Uterus (tissue), 4 donors: ENCODE measurements around the gene ADM5. TPM values are rescaled to one million over a fixed set of nuclear protein-coding genes. Genes with fewer than 3 reads are reported as not detected.

Experiments used
- DNase-seq, 2 donors: peaks; one replicate each; pipeline ENCODE4 v3.0.0-alpha.2; 2019 to 2020
- H3K27ac ChIP-seq, 2 donors: fragments of 200-600 bp; sonication (generic); 1 replicate in 1 of 2; 2 replicates in 1 of 2; pipeline ENCODE4 v1.5.1; 2016 to 2018
- H3K27me3 ChIP-seq, 2 donors: fragments of 200-600 bp; sonication (generic); one replicate each; pipeline ENCODE4 v1.5.1; 2018 to 2019; ENCODE audit warnings: control low read depth in 1 of 2
- H3K36me3 ChIP-seq, 2 donors: fragments of 200-600 bp; sonication (generic); one replicate each; pipeline ENCODE4 v1.5.1; 2019; ENCODE audit warnings: control low read depth in 1 of 2
- H3K4me1 ChIP-seq, 2 donors: fragments of 200-600 bp; sonication (generic); one replicate each; pipeline ENCODE4 v1.5.1; 2018 to 2019; ENCODE audit warnings: control low read depth in 1 of 2
- H3K4me3 ChIP-seq, 2 donors: fragments of 200-600 bp; sonication (generic); 1 replicate in 1 of 2; 2 replicates in 1 of 2; pipeline ENCODE4 v1.5.1; 2018 to 2019; ENCODE audit warnings: mild to moderate bottlenecking in 1 of 2
- H3K9me3 ChIP-seq, 2 donors: fragments of 200-600 bp; sonication (generic); one replicate each; pipeline ENCODE4 v1.5.1; 2019; ENCODE audit warnings: control low read depth in 1 of 2
- POLR2A ChIP-seq, 2 donors: fragments of 450-650 bp; IDR thresholded peaks; one replicate each; pipeline ENCODE4 v1.6.1; 2016; ENCODE audit warnings: antibody characterized with exemption in 2 of 2, mild to moderate bottlenecking in 1 of 2, moderate library complexity in 1 of 2
- intact Hi-C: fragments of 100-400 bp; cut with DNase I; formaldehyde crosslinking; loops from one replicate; pipeline ENCODE4 v1.15.1; 2023; ENCODE audit warnings: low total_unique reads
- total RNA-seq, 4 donors: library from RNA; depleted of rRNA in 3 of 4; stranded (reverse); fragments of >200 nt in 3 of 4; gene quantifications; one replicate each; pipeline versions ENCODE4 v1.1.0 to v1.2.4, GENCODE V29; 2014 to 2023
- TF ChIP-seq, protein P1 (sequence below), 4 experiments: fragments of 200-600 bp in 2 of 4; fragments of 450-650 bp in 2 of 4; sonication (generic) in 2 of 4; IDR thresholded peaks; one replicate each; pipeline ENCODE4 v1.5.1; 2016 to 2019; ENCODE audit warnings: antibody characterized with exemption in 4 of 4, mild to moderate bottlenecking in 2 of 4, moderate library complexity in 1 of 4
- donor health status: DM: yes; HTN: yes; CAD: no.

The ADM5 gene
- total RNA-seq, 4 donors from 2014 or later: 1.3 to 6.0 (median 1.5) TPM; not detected in 1

DNA sequence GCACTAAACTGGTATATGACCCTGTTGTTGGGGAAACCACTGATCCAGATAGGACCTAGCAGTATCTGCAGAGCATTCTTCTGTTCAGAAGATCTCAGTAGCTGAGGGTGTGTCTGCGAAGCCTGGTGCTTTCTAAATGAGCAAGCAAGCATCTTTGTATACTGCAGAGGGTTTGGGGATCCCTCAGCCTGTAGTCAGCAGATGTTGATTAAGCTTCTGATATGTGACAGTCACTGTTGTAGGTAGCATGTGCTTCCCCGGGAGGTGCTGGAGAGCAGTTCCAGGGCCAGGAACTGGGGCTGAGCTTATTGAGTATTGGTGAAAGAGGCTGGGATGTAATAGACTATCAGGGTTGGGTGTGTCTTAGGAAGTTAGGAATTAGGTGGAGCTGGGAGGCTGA lies 45.9 kb upstream of the ADM5 start:
- intact Hi-C loops: no loop called here

DNA sequence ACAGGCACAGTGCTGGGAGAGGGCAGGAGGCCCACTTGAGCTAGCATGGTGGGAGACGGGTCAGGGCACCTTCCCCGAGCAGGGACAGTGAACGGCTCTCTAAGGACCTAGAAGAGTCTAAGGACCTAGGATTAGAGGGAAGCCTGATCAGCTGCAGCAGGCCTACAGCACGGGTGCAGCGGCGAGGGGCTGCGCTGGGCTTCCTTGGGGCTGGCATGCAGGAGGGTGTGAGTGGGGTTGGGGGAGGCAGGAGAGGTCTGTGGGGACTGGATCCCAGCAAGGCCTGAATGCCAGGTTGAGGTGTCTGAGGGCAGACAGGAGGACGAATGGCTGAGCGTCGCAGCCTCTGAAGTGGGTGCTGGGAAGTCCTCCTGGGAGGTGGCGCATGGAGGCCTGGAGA lies 43.8 kb upstream of the ADM5 start:
- Histone ChIP-seq H3K36me3 (no peaks in the 10 kb centered on the region), H3K27me3 (no peaks in the 10 kb centered on the region), H3K9me3 (no peaks in the 10 kb centered on the region), H3K4me3 (no peak overlapping the region), H3K4me1 (peaks cover 4 to 14% of the 10 kb centered on the region in 2 donors), H3K27ac (no peak overlapping the region)
- DNase-seq: no peak
- intact Hi-C loops: no loop called here
- no peak for TF ChIP-seq POLR2A (IDR thresholded peaks at IDR 0.05)
- TF ChIP-seq, protein P1, sequence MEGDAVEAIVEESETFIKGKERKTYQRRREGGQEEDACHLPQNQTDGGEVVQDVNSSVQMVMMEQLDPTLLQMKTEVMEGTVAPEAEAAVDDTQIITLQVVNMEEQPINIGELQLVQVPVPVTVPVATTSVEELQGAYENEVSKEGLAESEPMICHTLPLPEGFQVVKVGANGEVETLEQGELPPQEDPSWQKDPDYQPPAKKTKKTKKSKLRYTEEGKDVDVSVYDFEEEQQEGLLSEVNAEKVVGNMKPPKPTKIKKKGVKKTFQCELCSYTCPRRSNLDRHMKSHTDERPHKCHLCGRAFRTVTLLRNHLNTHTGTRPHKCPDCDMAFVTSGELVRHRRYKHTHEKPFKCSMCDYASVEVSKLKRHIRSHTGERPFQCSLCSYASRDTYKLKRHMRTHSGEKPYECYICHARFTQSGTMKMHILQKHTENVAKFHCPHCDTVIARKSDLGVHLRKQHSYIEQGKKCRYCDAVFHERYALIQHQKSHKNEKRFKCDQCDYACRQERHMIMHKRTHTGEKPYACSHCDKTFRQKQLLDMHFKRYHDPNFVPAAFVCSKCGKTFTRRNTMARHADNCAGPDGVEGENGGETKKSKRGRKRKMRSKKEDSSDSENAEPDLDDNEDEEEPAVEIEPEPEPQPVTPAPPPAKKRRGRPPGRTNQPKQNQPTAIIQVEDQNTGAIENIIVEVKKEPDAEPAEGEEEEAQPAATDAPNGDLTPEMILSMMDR (IDR thresholded peaks at IDR 0.05): no peak

More for the DNA sequence above, 45.9 kb upstream of the ADM5 start:
- Histone ChIP-seq H3K9me3 (no peaks in the 10 kb centered on the region), H3K36me3 (no peaks in the 10 kb centered on the region), H3K27ac (peak overlapping the region in 1 of 2 donors; percentile 83), H3K4me1 (peaks cover 4 to 14% of the 10 kb centered on the region in 2 donors), H3K4me3 (no peak overlapping the region), H3K27me3 (no peaks in the 10 kb centered on the region)
- TF ChIP-seq POLR2A (IDR thresholded peaks at IDR 0.05): no peak
- TF ChIP-seq, protein P1 (IDR thresholded peaks at IDR 0.05): no peak
- DNase-seq: no peak

DNA sequence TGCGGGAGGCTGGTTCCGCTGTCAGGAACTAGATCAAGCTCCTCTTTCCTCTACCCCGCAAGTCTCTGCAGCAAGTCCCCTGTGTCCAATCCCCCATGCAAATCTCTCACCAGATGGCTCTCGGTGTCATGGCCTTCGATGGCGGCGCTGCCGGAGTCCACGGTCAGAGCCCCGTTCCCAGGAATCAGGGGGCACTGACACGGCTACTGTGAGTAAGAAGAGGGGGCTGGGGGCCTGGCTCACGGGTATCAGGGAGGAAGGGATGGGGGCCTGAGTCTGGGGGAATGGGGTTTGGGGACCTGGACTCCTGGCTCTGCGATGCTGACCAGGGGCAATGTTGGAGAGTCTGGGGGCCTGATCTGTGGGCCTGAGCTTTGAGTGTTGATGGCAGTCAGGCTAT lies 43.4 kb upstream of the ADM5 start:
- H3K27me3 ChIP-seq: no peaks in the 10 kb centered on the region
- no peak overlapping the region for H3K4me3 ChIP-seq
- peaks cover 4 to 14% of the 10 kb centered on the region in 2 donors for H3K4me1 ChIP-seq
- H3K27ac ChIP-seq: no peak overlapping the region
- TF ChIP-seq POLR2A (IDR thresholded peaks at IDR 0.05): no peak
- TF ChIP-seq, protein P1 (IDR thresholded peaks at IDR 0.05): no peak
- no peaks in the 10 kb centered on the region for H3K36me3 ChIP-seq
- intact Hi-C loops: no loop called here
- H3K9me3 ChIP-seq: no peaks in the 10 kb centered on the region
- DNase-seq: no peak

DNA sequence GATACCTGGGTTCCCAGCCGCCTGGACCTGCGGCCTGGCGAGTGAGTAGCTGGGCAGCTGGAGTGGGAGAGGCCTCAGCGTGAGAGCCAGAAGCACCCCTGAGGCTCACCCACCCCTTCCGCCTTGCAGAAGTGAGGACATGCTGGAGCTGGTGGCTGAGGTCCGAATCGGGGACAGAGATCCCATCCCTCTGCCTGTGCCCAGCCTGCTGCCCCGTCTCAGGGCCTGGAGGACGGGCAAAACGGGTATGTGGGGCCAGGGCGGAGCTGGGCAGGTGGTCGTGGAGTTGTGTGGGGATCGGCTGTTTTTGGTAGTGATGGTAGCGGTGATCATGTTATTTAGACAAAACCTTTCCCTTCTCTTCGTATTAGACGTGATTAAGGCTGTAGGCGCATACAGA lies 42.8 kb upstream of the ADM5 start:
- Histone ChIP-seq H3K9me3 (no peaks in the 10 kb centered on the region), H3K4me1 (peaks cover 4 to 14% of the 10 kb centered on the region in 2 donors), H3K27me3 (no peaks in the 10 kb centered on the region), H3K27ac (no peak overlapping the region), H3K4me3 (no peak overlapping the region), H3K36me3 (no peaks in the 10 kb centered on the region)
- TF ChIP-seq POLR2A (IDR thresholded peaks at IDR 0.05): no peak
- TF ChIP-seq, protein P1 (IDR thresholded peaks at IDR 0.05): no peak
- intact Hi-C loops: no loop called here
- no peak for DNase-seq

DNA sequence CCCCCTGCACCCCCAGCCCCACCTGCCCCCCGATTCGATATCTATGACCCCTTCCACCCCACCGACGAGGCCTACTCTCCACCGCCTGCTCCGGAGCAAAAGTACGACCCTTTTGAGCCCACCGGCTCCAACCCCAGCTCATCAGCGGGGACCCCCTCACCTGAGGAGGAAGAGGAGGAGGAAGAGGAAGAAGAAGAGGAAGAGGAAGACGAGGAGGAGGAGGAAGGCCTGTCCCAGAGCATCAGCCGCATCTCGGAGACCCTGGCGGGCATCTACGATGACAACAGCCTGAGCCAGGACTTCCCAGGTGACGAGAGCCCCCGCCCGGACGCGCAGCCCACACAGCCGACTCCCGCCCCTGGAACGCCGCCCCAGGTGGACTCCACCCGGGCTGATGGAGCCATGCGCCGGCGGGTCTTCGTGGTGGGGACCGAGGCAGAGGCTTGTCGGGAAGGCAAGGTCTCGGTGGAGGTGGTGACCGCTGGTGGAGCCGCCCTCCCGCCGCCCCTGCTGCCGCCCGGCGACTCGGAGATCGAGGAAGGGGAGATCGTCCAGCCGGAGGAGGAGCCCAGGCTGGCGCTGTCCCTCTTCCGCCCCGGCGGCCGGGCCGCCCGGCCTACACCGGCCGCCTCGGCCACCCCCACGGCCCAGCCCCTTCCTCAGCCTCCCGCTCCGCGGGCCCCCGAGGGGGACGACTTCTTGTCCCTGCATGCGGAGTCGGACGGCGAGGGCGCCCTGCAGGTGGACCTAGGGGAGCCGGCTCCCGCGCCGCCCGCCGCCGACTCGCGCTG lies 38.2 kb upstream of the ADM5 start:
- H3K4me1 ChIP-seq: no peaks in the 10 kb centered on the region
- H3K4me3 ChIP-seq: no peak overlapping the region
- TF ChIP-seq POLR2A (IDR thresholded peaks at IDR 0.05): no peak
- TF ChIP-seq, protein P1 (IDR thresholded peaks at IDR 0.05): no peak
- H3K27me3 ChIP-seq: no peaks in the 10 kb centered on the region
- intact Hi-C loops: no loop called here
- no peak for DNase-seq
- H3K36me3 ChIP-seq: no peaks in the 10 kb centered on the region
- no peak overlapping the region for H3K27ac ChIP-seq
- no peaks in the 10 kb centered on the region for H3K9me3 ChIP-seq
